Activated B cell treated with CpG ODN at 0.5 μM for 24 hours (primary cell): ENCODE data around the gene RPAP3. TPM values are rescaled to one million over a fixed set of nuclear protein-coding genes. Genes with fewer than 3 reads are reported as not detected.

ENCODE experiments used
- ATAC-seq: fragments of 200-7000 bp; cut with Tn5 transposase; one replicate; pipeline ENCODE4 v1.10.0; 2021; ENCODE audit warnings: low read depth, mild to moderate bottlenecking, moderate library complexity
- CTCF ChIA-PET: fragments of 350-600 bp; sonication (Branson Sonifier 250); formaldehyde crosslinking; loops from one replicate; lab custom pipeline; 2021; ENCODE audit warnings: antibody characterized with exemption; lab: Charles Lee
- POLR2A ChIA-PET: fragments of 350-600 bp; sonication (Branson Sonifier 250); formaldehyde crosslinking; loops from one replicate; lab custom pipeline; 2021; ENCODE audit warnings: antibody characterized with exemption; lab: Charles Lee
- DNase-seq: peaks from one replicate; pipeline ENCODE4 v3.0.0; 2022
- H3K27ac Mint-ChIP-seq: one replicate; pipeline ENCODE4 v1.8.0; 2020; ENCODE audit warnings: mixed read lengths
- H3K27me3 Mint-ChIP-seq: one replicate; pipeline ENCODE4 v1.8.0; 2021; ENCODE audit warnings: mixed read lengths
- H3K36me3 Mint-ChIP-seq: one replicate; pipeline ENCODE4 v1.8.0; 2021; ENCODE audit warnings: low read depth, mixed read lengths
- H3K4me1 Mint-ChIP-seq: one replicate; pipeline ENCODE4 v1.8.0; 2021; ENCODE audit warnings: mixed read lengths
- H3K4me3 Mint-ChIP-seq: one replicate; pipeline ENCODE4 v1.8.0; 2020; ENCODE audit warnings: mild to moderate bottlenecking, mixed read lengths
- H3K9me3 Mint-ChIP-seq: one replicate; pipeline ENCODE4 v1.8.0; 2020; ENCODE audit warnings: mixed read lengths
- CTCF ChIP-seq: fragments of 200-600 bp; IDR thresholded peaks from one replicate; pipeline ENCODE4 v1.8.0; 2022; ENCODE audit warnings: antibody characterized with exemption, mild to moderate bottlenecking
- intact Hi-C: fragments of 100-400 bp; cut with micrococcal nuclease; formaldehyde crosslinking; loops from one replicate; pipeline ENCODE4 v1.15.1; 2024
- total RNA-seq: library from RNA; stranded (reverse); gene quantifications from 2 replicates; pipeline ENCODE4 v1.2.3, GENCODE V29; 2022

Gene RPAP3
- total RNA-seq, 1 donor from 2014 or later: 60.5 TPM

DNA sequence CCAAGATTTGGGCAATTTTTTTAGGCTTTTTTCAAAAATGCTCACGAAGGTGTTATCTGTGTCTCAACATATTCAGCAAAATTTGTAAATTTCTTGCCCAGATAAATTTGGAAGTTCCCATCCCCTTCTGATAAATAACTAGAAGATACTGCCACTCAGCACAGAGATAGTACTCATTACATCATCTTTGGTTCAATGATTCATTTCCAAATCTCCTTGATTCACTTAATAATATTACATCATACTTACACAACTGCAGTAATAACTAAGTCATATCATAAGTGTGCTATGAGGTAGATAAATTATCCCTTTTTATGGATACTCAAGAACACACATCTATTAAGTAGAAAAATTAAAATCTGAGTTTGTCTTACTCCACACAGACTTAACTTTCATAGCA lies 89.4 kb downstream of the RPAP3 start:
- ChIA-PET POLR2A (no interaction called here), CTCF (no interaction called here)
- no peaks in the 10 kb centered on the region for H3K27me3 Mint-ChIP-seq
- TF ChIP-seq CTCF: no peak
- no peak overlapping the region for H3K27ac Mint-ChIP-seq
- no peak for ATAC-seq
- peaks cover 45% of the 10 kb centered on the region for H3K36me3 Mint-ChIP-seq
- H3K4me3 Mint-ChIP-seq: no peak overlapping the region
- peaks cover 12% of the 10 kb centered on the region for H3K9me3 Mint-ChIP-seq
- H3K4me1 Mint-ChIP-seq: no peaks in the 10 kb centered on the region
- intact Hi-C loops: no loop called here
- no peak for DNase-seq

GRCh38 chr12:47615711-47616110 lies 90.1 kb downstream of the RPAP3 start:
- POLR2A ChIA-PET: no interaction called here

DNA sequence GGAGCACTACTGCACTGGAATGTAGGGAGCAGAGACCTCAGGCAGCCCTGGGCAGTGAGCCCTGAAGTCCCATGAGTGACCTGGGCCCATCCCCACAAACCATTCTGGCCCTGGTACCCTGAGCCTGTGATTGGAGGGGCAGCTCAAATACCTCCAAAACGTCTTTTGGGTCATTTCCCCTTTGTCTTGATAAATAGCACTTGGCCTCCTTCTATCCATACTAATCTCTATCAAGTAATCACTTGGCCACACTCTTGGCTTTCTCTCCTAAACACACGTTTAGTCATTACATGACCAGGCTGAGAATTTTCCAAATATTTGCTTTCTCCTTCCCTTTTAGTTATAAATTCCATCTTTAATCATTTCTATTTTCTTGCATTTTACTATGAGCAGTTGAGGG lies 91.3 kb downstream of the RPAP3 start:
- Mint-ChIP-seq H3K27me3 (no peaks in the 10 kb centered on the region), H3K4me3 (no peak overlapping the region), H3K36me3 (peaks cover 40% of the 10 kb centered on the region), H3K9me3 (peaks cover 12% of the 10 kb centered on the region), H3K4me1 (peaks cover 7% of the 10 kb centered on the region), H3K27ac (no peak overlapping the region)
- TF ChIP-seq CTCF: no peak
- ATAC-seq (no peak), DNase-seq (no peak)
- ChIA-PET CTCF (no interaction called here), POLR2A (no interaction called here)
- intact Hi-C loops: no loop called here

More at GRCh38 chr12:47615711-47616110, 90.1 kb downstream of the RPAP3 start:
- Mint-ChIP-seq H3K9me3 (peaks cover 12% of the 10 kb centered on the region), H3K4me1 (no peaks in the 10 kb centered on the region), H3K4me3 (no peak overlapping the region), H3K27me3 (no peaks in the 10 kb centered on the region), H3K36me3 (peaks cover 42% of the 10 kb centered on the region), H3K27ac (no peak overlapping the region)
- no peak for TF ChIP-seq CTCF
- intact Hi-C loops: no loop called here
- ATAC-seq (no peak), DNase-seq (no peak)
- CTCF ChIA-PET: no interaction called here

DNA sequence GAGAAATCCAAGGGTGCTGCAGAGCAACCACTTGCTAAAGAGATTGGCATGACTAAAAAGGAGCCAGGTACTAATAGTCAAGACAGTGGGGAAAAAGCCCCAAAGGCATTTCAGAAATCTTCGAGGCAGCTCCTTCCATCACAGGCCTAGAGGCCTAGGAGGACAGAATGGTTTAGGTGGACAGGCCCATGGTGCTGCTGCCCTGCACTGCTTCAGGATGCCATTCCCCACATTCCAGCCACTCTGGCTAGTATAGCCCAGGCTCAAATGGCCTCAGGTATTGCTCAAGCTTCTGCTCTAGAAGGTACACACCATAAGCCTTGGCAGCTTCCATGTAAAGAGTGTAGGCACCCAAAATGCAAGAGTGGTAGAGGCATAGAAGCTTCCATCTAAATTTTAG lies 92.9 kb downstream of the RPAP3 start:
- Mint-ChIP-seq H3K27me3 (no peaks in the 10 kb centered on the region), H3K36me3 (peaks cover 28% of the 10 kb centered on the region), H3K4me3 (no peak overlapping the region), H3K27ac (no peak overlapping the region), H3K9me3 (peaks cover 12% of the 10 kb centered on the region), H3K4me1 (peaks cover 18% of the 10 kb centered on the region)
- CTCF ChIA-PET: no interaction called here
- TF ChIP-seq CTCF: no peak
- no peak for ATAC-seq
- no peak for DNase-seq
- POLR2A ChIA-PET: no interaction called here
- intact Hi-C loops: no loop called here

DNA sequence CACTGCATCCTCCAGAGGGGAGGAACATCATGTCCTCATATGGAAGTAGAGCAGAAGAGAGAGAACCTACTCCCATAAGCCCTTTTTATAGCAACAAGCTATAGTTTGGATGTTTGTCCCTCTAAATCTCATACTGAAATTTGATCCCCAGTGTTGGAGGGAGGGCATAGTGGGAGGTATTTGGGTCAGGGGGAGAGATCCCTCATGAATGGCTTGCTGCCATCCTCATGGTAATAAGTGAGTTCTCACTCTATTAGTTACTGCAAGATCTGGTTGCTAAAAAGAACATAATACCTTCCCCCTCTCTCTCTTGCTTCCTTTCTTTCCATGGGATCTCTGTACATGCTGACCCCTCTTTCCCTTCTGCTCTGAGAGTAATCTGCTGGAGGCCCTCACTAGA lies 93.9 kb downstream of the RPAP3 start:
- intact Hi-C loops: no loop called here
- ATAC-seq (no peak), DNase-seq (no peak)
- peaks cover 20% of the 10 kb centered on the region for H3K4me1 Mint-ChIP-seq
- ChIA-PET CTCF (no interaction called here), POLR2A (no interaction called here)
- no peak for TF ChIP-seq CTCF
- peaks cover 18% of the 10 kb centered on the region for H3K9me3 Mint-ChIP-seq
- no peak overlapping the region for H3K27ac Mint-ChIP-seq
- no peaks in the 10 kb centered on the region for H3K27me3 Mint-ChIP-seq
- H3K36me3 Mint-ChIP-seq: peaks cover 20% of the 10 kb centered on the region
- no peak overlapping the region for H3K4me3 Mint-ChIP-seq

Other genes starting within 250 kb of the RPAP3 start
- 0.24 and 0.37 TPM in 2 replicates for gene ENDOU, start 19.5 kb upstream of the RPAP3 start, total RNA-seq
- 2.7 and 5.0 TPM in 2 replicates for gene RAPGEF3, start 52.9 kb upstream of the RPAP3 start, total RNA-seq
- gene SLC48A1, start 67.2 kb upstream of the RPAP3 start, total RNA-seq: 12.7 and 12.8 TPM in 2 replicates
- gene HDAC7, start 113.9 kb upstream of the RPAP3 start, total RNA-seq: 103 and 126 TPM in 2 replicates
- gene VDR, start 199.0 kb upstream of the RPAP3 start, total RNA-seq: 0.64 and 0.86 TPM in 2 replicates